ENCODE data around the gene AZU1. TPM values are rescaled to one million over a fixed set of nuclear protein-coding genes. Genes with fewer than 3 reads are reported as not detected.
"Not testable (repeated sequence)": the region's sequence is repeated elsewhere in the genome, so short reads cannot be mapped to it uniquely, and the experiment has no call there.

The AZU1 gene
- total RNA-seq, 1 donor: not detected

GRCh38 chr19:853014-853585, 25.5 kb downstream of the AZU1 start:
- no peak for TF ChIP-seq CTCF (IDR thresholded peaks at IDR 0.05; ENCODE audit: extremely low read depth, low read depth, low read length)

GRCh38 chr19:853614-854220, 26.1 kb downstream of the AZU1 start:
- not testable (repeated sequence) for H3K79me2 ChIP-seq (ENCODE audit: insufficient read depth, low read length); H3K27ac ChIP-seq (ENCODE audit: low read depth, low read length); H3K4me1 ChIP-seq (ENCODE audit: insufficient read depth, low read length); DNase-seq (ENCODE audit: insufficient read length, low spot score, missing footprints); H3K4me2 ChIP-seq (ENCODE audit: insufficient read depth, low read length); H3K36me3 ChIP-seq (ENCODE audit: insufficient read depth, low read length); H3K9me3 ChIP-seq (ENCODE audit: low read depth, low read length); H3K27me3 ChIP-seq (ENCODE audit: insufficient read depth, low read length); H3K4me3 ChIP-seq (ENCODE audit: insufficient read depth, low read length); H2AFZ ChIP-seq (ENCODE audit: low read length); H4K20me1 ChIP-seq (ENCODE audit: insufficient read depth, low read length)

More at GRCh38 chr19:853014-853585, 25.5 kb downstream of the AZU1 start:
- Histone ChIP-seq H4K20me1 (ENCODE audit: insufficient read depth, low read length) (no peaks in the 10 kb centered on the region), H3K4me1 (ENCODE audit: insufficient read depth, low read length) (no peaks in the 10 kb centered on the region), H2AFZ (ENCODE audit: low read length) (no peak overlapping the region), H3K9me3 (ENCODE audit: low read depth, low read length) (no peaks in the 10 kb centered on the region), H3K36me3 (ENCODE audit: insufficient read depth, low read length) (no peaks in the 10 kb centered on the region), H3K27ac (ENCODE audit: low read depth, low read length) (no peak overlapping the region), H3K27me3 (ENCODE audit: insufficient read depth, low read length) (peaks cover 4% of the 10 kb centered on the region), H3K79me2 (ENCODE audit: insufficient read depth, low read length) (no peaks in the 10 kb centered on the region), H3K4me3 (ENCODE audit: insufficient read depth, low read length) (no peak overlapping the region), H3K4me2 (ENCODE audit: insufficient read depth, low read length) (no peak overlapping the region)
- no peak for DNase-seq (ENCODE audit: insufficient read length, low spot score, missing footprints)

- H2AFZ ChIP-seq (ENCODE audit: low read length): no peak overlapping the region
- no peak overlapping the region for H3K4me3 ChIP-seq (ENCODE audit: insufficient read depth, low read length)
- H3K4me1 ChIP-seq (ENCODE audit: insufficient read depth, low read length): no peaks in the 10 kb centered on the region
- H3K9me3 ChIP-seq (ENCODE audit: low read depth, low read length): no peaks in the 10 kb centered on the region
- no peaks in the 10 kb centered on the region for H3K36me3 ChIP-seq (ENCODE audit: insufficient read depth, low read length)
- no peaks in the 10 kb centered on the region for H3K79me2 ChIP-seq (ENCODE audit: insufficient read depth, low read length)
- DNase-seq (ENCODE audit: insufficient read length, low spot score, missing footprints): no peak
- no peak for TF ChIP-seq CTCF (IDR thresholded peaks at IDR 0.05; ENCODE audit: extremely low read depth, low read depth, low read length)
- no peak overlapping the region for H3K4me2 ChIP-seq (ENCODE audit: insufficient read depth, low read length)
- peaks cover 1% of the 10 kb centered on the region for H3K27me3 ChIP-seq (ENCODE audit: insufficient read depth, low read length)
- no peaks in the 10 kb centered on the region for H4K20me1 ChIP-seq (ENCODE audit: insufficient read depth, low read length)
- H3K27ac ChIP-seq (ENCODE audit: low read depth, low read length): no peak overlapping the region
Observed at GRCh38 chr19:854549-854948, 26.9 kb downstream of the AZU1 start.

DNA sequence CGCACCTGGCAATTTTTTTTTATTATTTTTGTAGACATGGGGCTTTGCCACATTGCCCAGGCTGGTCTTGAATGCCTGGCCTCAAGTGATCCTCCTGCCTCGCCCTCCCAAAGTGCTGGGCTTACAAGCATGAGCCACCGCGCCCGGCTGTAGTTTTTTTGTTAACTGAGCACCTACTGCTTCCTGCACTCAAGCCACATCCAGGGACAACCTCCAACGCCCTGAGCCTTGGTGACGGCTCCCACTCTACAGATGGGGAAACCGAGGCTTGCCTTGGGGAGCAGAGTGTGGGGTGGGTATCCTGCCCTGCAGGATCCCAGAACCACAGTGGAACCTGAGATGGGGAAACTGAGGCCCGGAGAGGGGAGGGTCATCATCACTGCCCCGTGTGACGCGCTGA, 27.5 kb downstream of the AZU1 start:
- peaks cover 3% of the 10 kb centered on the region for H3K4me1 ChIP-seq (ENCODE audit: insufficient read depth, low read length)
- H3K79me2 ChIP-seq (ENCODE audit: insufficient read depth, low read length): no peaks in the 10 kb centered on the region
- no peak overlapping the region for H2AFZ ChIP-seq (ENCODE audit: low read length)
- no peaks in the 10 kb centered on the region for H3K9me3 ChIP-seq (ENCODE audit: low read depth, low read length)
- DNase-seq (ENCODE audit: insufficient read length, low spot score, missing footprints): no peak
- no peaks in the 10 kb centered on the region for H3K36me3 ChIP-seq (ENCODE audit: insufficient read depth, low read length)
- no peak overlapping the region for H3K27ac ChIP-seq (ENCODE audit: low read depth, low read length)
- no peaks in the 10 kb centered on the region for H4K20me1 ChIP-seq (ENCODE audit: insufficient read depth, low read length)
- TF ChIP-seq CTCF (IDR thresholded peaks at IDR 0.05; ENCODE audit: extremely low read depth, low read depth, low read length): no peak
- no peak overlapping the region for H3K4me2 ChIP-seq (ENCODE audit: insufficient read depth, low read length)
- H3K27me3 ChIP-seq (ENCODE audit: insufficient read depth, low read length): peaks cover 7% of the 10 kb centered on the region
- no peak overlapping the region for H3K4me3 ChIP-seq (ENCODE audit: insufficient read depth, low read length)
